CD4-positive, alpha-beta T cell treated with Interferon alpha-2 for 1 hour (primary cell): Measurements from ENCODE around the gene SCN4B.

ENCODE experiments used
- DNase-seq, 2 donors: peaks; one replicate each; pipeline ENCODE4 v3.0.0-alpha.2; 2020 to 2022

Gene SCN4B

GRCh38 chr11:118172356-118172755 lies 19.7 kb upstream of the SCN4B start:
- no peak for DNase-seq

DNA sequence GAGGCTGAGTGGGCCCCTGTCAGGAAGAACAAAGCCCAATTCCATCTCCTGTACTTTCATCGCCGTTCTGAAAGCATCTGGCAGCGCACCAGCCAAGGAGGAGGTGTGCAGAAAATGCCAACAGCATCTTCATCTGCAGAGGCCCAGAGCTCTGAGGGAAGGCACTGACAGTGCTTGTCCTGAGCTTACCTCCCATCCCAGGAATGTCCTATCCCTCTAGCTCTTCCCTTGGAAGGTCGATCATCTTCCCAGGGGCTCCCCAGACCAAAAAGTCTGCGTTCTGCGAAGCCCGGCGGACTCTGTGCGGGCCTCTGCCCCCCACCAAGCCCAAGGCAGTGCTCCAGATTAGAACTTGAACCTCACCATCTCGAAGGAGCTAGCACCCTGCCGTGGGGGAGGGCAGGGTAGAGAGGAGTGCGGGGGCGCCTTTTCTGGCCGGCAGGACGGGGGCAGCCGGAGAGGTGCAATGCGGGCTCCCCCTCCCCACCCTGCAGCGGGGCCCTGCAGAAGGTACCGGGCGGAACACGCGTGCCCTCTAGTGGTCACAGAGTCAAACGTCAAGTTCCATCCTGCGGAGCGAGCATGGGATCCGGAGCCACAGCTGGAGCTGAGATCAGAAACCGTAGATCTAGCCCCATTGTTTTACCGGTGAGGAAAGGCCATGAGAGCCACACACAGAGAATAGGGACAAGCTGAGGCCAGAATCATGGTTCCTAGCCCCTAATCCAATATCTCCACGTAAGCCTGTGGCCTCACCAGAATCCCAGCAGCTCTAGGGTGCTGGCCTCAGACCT lies 18.8 kb upstream of the SCN4B start:
- DNase-seq: peak; percentile 66 to 77

GRCh38 chr11:118170882-118171268 lies 18.3 kb upstream of the SCN4B start:
- no peak for DNase-seq

DNA sequence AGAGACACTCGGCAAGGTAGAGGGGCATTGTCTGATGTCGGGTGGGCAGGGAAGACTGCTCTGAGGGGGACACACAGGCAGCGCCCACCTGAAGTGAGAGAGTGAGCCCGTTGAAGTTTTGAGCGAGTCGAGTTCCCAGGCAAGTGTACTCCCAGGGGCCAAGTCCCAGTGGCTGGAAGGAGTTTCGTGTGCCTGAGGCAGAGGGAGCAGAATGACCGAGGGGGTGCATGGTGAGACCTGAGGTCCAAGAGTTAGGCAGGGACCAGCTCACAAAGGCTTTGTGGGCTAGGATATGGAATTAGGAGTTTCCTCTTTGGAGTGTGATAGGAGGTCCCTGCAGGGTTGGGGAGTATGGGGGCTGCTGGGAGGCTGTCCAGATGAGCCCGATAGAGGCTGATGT lies 17.6 kb upstream of the SCN4B start:
- DNase-seq: no peak

DNA sequence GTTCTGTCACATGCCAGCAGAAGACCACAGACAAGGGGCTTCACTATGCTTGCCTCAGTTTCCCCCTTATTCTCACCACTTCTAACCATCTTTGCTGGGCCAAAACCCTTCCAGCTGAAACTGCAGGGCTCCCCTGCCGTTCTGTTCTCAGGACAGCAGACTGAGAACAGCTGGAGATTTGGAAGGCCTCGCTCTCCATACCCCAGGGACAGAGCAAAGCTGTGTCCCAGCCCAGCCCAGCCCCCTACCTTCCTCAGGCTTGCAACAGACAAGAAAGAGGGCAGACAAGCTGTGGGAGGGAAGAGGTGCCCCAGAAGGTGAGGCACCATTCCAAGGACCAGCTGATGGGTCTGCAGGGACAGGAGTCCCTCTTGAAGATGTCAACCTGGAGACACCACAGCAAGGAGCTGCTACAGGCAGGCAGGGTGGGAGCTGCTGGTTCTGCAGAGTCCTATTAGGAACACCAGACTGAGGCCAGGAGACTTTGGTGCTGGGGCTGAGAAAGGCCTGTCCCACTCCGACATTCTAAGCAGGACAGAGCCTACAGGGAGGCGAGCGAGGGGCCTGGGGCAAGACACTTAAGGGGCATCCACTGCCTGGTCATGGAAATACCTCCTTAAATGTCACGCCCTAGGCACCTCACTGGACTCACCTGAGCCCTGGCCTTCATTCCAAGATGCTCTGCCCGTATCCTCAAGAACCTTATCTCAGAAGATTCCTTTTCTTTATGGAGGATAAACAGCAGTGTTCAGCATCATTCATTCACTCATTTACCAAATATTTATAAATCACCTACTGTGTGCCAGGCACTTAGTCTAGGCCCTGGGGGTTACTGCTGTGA lies 16.9 kb upstream of the SCN4B start:
- DNase-seq: no peak

DNA sequence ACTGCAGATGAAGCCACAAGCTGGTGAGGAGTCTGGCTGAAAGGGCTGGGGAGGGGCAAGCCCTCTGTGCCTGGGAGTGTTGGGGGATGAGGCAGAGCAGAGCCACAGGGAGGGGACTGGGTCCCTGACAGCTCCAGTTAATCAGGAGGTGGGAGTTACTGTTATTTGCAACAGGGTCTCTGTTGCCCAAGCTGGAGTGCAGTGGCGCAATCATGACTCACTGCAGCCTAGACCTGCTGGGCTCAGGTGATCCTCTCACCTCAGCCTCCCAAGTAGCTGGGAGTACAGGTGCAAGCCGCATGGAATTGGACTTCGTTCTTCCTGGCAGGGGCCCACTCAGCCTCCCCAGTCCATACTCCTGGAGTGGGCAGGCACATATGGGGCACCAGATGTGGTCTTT lies 16.1 kb upstream of the SCN4B start:
- DNase-seq: no peak

DNA sequence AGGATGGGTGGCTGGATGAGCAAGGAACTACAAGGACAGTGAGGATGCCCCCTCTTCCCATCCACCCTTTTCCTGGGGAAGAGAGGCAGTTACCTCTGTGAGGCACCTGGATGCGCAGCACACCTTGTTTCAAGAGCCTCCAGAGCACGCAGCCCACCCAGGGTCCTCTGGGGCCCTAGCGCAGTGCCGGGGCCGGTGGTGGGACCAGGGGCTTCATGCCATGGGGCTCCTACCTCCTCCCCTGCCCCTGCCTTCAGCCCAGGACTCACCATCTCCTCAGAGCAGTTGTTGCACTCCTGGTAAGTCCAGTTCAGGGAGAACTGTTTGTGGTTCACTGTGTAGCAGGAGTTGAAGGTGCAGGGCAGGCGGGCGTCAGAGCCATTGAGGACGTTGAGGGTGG lies 15.7 kb upstream of the SCN4B start:
- no peak for DNase-seq

- DNase-seq: no peak
These were observed 15.3 kb upstream of the SCN4B start for GRCh38 chr11:118167906-118168305.

DNA sequence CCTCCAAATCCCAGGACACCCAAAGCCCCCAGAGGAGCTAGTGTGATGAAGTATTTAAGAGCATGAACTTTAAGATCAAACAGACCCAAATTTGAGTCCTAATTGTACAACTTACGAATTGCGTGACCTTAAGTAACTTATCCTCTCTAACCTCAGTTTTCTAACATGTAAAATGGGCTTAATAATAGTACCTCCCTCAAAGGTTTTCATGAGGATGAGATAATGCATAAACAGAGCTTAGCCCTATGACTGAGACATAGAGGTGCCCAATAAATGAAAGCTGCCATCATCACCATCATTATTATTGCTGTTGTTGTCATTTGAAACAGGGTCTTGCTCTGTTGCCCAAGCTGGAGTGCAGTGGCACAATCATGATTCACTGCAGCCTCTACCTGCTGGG lies 14.6 kb upstream of the SCN4B start:
- DNase-seq: no peak

DNA sequence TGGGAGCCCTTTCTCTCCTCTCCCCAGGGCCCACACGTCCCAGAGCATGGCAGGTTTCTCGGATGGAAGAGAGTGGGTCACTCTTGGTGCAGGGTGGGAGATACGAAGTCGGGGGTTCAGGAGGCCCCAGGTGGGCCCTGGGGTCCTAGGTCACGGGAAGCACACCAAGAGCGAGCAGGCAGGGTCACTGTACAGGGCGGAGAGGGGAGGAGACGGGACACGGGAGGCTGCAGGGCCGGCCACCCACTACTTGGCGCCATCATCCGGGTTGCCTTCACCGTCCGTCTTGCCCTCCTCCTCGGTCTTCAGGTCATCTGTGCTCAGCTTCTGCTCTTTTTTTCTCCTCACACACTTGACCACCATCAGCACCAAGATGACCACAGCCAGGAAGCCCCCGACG lies 14.0 kb upstream of the SCN4B start:
- no peak for DNase-seq

- no peak for DNase-seq
These were observed 12.3 kb upstream of the SCN4B start for GRCh38 chr11:118164885-118165284.

DNA sequence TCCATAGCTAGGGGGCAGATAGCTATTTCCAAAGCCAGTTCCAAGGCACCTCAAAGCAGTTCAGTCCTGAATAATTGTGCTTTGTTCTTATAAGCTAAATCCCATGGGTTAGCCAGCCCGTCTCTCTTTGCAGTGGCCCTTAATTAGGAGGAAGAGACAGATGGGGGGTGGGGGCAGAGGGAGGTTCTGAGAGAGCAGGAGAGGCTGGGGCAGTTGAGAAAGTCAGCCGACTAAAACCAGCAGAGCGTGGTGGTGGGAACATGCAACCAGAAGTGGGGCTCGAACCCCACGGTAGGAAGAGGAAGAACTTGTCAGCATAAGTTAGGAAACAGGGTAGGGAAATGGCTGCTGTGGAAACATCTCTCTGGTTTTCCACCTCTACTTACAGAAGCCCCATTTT lies 10.9 kb upstream of the SCN4B start:
- DNase-seq: no peak

DNA sequence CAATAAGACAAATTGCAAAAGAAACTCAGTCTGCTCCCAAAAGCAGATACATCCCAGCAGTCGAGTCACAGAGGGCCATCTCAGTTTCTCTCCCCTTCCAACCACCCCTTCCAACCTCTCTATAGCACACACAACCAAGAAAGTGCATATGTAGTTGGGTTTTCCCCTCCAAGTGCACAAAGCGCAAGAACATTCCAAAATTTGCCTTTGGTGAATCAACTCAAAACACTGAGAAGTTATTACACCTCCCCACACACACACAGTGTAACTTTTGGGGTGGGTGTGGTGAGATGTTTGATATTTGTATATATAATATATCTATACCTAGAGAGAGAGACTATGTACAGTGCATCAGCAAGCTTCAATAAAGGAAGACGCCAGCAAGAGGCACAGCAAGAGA lies 10.2 kb upstream of the SCN4B start:
- DNase-seq: no peak

GRCh38 chr11:118161786-118162185 lies 9.2 kb upstream of the SCN4B start:
- DNase-seq: no peak

GRCh38 chr11:118157186-118157895 lies 4.7 kb upstream of the SCN4B start:
- no peak for DNase-seq

DNA sequence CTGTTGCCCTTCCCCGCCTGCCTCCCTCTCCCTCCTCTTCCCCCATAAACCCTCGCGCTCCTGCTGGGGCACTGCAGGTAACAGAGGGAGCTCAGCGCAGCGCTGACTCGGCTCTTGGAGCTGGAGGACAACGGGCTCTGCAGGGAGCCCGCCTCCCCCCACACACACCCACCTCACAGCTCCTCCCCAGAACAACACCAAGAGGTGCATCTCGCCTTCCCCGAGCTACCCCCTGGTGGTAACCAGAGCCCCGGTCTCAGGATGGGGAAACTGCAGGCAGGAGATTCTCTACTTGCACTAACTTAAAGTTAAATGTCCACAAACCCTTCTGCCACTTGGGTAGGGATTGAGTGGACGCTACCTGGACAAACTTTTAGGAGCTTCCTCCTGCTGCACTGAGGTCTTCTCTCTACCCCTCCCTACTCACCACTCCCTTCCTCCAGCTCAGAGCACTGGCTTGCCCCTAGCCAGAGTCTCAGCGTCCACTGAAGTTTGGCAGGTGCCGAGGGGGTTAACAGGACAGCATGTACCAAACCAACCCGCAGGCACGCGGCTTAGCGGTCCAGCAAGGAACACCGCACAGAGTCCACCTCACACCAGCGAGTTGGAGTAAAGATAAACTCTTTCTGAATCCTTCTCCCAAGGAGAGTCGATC lies 4.0 kb upstream of the SCN4B start:
- DNase-seq: peak in 1 of 2 donors; percentile 22

- no peak for DNase-seq
These were observed 3.3 kb upstream of the SCN4B start for GRCh38 chr11:118155776-118156530.

DNA sequence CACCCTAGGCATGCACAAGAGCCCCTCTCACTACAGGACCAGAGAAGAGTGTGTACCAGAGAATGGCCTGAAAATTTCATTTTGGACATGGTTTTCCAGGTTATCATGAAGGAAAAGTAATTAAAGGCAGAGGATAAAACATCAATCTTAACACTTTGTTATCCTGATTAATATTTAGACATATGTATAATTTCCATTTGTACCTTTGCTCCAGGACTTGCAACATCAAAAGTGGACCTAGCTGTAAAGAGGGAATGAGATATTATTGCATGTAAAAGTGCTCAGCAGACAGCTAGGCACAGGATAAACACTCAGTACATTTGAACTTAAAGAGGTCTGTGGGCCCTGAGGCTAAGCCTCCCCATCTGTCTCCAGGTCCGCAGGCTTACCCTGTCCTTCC lies 2.0 kb upstream of the SCN4B start:
- DNase-seq: no peak

DNA sequence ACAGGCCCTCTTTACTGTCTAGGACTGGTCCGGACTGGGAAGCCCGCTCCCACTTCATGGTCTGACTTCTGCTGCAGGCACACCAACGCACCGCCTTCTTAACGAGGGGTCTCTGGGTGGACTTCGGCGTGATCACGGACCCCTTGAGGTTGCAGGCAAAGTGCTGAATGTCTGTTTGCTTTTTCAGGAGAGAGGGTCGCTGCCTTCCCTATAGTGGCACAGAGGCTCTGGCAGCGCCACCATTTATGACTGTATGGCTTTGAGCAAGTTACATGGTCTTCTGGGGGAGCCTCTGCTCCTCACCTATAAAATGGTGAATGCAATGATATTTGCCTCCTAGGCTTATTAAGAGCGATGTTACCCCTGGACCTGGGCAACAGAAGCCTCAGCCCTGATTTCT lies 1.4 kb upstream of the SCN4B start:
- no peak for DNase-seq

DNA sequence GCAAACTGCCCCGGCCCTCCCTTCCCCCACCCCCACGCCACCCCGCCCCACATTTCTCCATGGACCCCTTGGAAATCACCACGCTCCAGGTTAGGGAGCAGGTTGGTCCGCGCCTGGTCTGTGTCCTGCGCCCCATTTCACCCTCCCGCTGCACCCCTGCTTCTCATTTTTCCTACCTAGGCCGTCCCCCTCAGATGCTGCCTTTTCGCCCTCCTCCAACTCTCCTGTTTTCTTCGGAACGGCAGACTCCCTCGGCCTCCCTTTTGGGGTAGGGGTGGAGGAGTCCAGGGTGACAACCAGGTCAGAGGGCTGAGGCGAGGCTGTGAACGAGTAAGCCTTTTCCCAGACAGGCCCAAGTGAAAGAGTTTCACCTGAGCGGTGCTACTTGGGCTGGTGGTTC lies 893 bp upstream of the SCN4B start:
- no peak for DNase-seq

GRCh38 chr11:118152020-118152551 lies 537 bp downstream of the SCN4B start:
- no peak for DNase-seq

GRCh38 chr11:118151431-118151830 lies 1.2 kb downstream of the SCN4B start:
- no peak for DNase-seq
